Stomach smooth muscle (tissue), 2 donors: ENCODE results near the gene IFITM5.
"Not testable (repeated sequence)": the region's sequence is repeated elsewhere in the genome, so short reads cannot be mapped to it uniquely, and the experiment has no call there.

Experiments
- H3K27ac ChIP-seq: one replicate; pipeline ENCODE4 v1.7.0; 2013; ENCODE audit warnings: mild to moderate bottlenecking, low read length, inconsistent platforms
- H3K27me3 ChIP-seq, 2 donors: one replicate each; pipeline ENCODE4 v1.7.0; 2013; ENCODE audit warnings: low read length in 2 of 2; ENCODE audit not compliant: insufficient read depth in 2 of 2, control insufficient read depth in 1 of 2
- H3K36me3 ChIP-seq, 2 donors: one replicate each; pipeline ENCODE4 v1.7.0; 2013; ENCODE audit warnings: low read length in 2 of 2; ENCODE audit not compliant: control insufficient read depth in 2 of 2, insufficient read depth in 2 of 2
- H3K4me1 ChIP-seq: one replicate; pipeline ENCODE4 v1.7.0; 2013; ENCODE audit warnings: low read length; ENCODE audit not compliant: control insufficient read depth, insufficient read depth
- H3K4me3 ChIP-seq, 2 donors: one replicate each; pipeline ENCODE4 v1.7.0; 2013; ENCODE audit warnings: low read length in 2 of 2
- H3K9ac ChIP-seq, 2 donors: one replicate each; pipeline ENCODE4 v1.7.0; 2013; ENCODE audit warnings: low read length in 2 of 2, mild to moderate bottlenecking in 1 of 2
- H3K9me3 ChIP-seq, 2 donors: one replicate each; pipeline ENCODE4 v1.7.0; 2013; ENCODE audit warnings: low read length in 2 of 2; ENCODE audit not compliant: control insufficient read depth in 2 of 2
- donor health status: healthy.
- donor health status: Pancreatic carcinoma.

IFITM5 gene

DNA sequence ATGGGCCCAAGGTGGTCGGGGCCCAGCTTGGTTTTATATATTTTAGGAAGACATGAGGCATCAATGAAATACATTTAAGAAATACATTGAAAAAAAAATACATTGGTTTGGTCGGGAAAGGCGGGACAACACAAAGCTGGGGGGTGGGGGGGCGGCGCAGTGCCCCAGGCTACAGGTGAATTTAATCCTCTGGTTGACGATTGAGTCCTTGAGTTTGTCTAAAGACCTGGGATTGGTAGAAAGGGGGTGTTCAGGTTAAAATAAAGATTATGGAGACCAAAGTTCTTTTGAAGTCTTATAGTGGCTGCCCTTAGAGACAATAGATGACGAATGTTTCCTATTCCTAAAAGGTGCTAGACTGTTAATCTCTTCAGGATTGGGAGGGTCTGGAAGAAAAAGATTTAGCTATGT is 17.6 kb upstream of the IFITM5 start:
- peaks cover 23% of the 10 kb centered on the region for H3K4me1 ChIP-seq
- peaks cover 2 to 16% of the 10 kb centered on the region in 2 donors for H3K27me3 ChIP-seq
- no peaks in the 10 kb centered on the region for H3K36me3 ChIP-seq
- no peak overlapping the region for H3K4me3 ChIP-seq
- H3K9me3 ChIP-seq, result no peaks in the 10 kb centered on the region
- H3K9ac ChIP-seq, result no peak overlapping the region
- no peak overlapping the region for H3K27ac ChIP-seq

DNA sequence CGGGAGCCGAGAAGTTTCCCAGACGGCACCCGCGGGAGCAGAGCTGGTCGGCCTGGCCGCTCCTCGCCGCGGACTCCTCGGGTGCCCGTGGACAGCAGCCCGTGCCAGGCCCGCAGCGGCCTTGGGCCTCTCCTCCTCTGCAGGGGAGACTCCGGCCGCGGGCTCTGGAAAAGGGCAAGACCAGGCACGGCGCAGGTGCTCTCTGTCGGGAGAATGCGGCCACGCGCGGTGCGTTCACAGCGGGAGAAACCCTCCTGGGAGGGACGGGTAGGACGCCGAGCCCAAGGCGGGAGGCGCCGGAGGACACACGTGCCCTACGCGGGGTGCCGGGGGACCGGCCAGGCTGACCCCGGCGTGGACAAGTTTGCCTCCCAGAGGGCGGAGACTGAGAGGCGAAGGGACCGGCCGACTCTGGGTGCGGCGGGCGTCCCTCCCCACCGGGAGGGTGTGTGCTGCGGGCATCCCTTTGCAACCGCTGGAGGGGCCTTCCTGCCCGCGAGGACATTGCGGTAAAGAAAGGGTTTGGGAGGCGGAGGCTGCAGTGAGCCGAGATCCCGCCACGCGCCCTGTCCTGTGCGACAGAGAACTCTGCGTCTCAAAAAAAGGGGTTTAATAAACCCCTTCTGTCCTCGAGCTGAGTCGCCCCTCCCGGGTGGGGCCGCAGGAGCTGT is 16.8 kb upstream of the IFITM5 start:
- Histone ChIP-seq H3K9ac (peak overlapping the region in 1 of 2 donors; percentile 15), H3K27me3 (peaks cover 2 to 16% of the 10 kb centered on the region in 2 donors), H3K27ac (no peak overlapping the region), H3K4me1 (peaks cover 26% of the 10 kb centered on the region), H3K4me3 (peak overlapping the region in 1 of 2 donors; percentile 71), H3K36me3 (no peaks in the 10 kb centered on the region), H3K9me3 (no peaks in the 10 kb centered on the region)

DNA sequence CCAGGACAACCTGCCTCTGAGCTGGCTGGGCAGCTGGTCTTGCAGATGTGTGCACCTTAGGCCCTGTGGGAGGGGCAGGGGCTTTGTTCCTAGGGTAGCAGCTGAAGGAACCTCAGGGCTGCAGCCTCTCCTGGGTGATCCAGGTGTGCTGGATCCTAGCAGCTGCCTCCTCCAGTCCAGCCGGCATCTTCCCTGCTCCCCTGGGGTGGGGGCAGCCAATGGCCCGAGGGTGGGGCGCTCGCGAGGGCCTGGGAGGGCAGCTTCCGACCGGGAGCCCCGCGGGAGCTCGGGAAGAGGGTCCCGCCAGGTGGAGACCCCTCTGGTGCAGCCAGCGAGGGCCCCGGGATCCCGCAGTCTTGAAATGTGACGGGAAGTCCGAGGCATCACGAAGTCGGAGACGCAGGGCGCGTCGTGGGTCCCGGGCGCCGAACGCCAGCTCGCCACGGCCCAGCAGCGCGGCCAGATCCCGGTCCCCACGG is 16.2 kb upstream of the IFITM5 start:
- H3K9me3 ChIP-seq, result no peaks in the 10 kb centered on the region
- H3K4me3 ChIP-seq, result peak overlapping the region in 1 of 2 donors; percentile 71
- peaks cover 26% of the 10 kb centered on the region for H3K4me1 ChIP-seq
- peak overlapping the region in 1 of 2 donors; percentile 37 for H3K9ac ChIP-seq
- H3K36me3 ChIP-seq, result no peaks in the 10 kb centered on the region
- H3K27me3 ChIP-seq, result peaks cover 2 to 16% of the 10 kb centered on the region in 2 donors
- H3K27ac ChIP-seq, result peak overlapping the region; percentile 31

DNA sequence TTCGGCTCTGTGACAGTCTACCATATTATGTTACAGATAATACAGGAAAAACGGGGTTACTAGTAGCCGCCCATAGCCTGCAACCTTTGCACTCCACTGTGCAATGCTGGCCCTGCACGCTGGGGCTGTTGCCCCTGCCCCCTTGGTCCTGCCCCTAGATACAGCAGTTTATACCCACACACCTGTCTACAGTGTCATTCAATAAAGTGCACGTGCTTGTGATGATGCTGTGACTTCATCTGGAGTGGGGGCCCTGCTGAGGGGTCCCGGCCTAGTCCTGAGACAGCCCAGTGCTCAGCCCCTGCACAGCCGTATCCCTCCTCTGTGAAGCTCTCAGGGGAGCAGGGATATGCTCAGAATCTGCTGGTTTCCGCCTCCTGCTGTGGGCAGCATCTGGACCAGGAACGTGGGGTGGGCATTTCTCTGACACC is 15.7 kb upstream of the IFITM5 start:
- H3K9ac ChIP-seq, result peak overlapping the region in 1 of 2 donors; percentile 37
- H3K27me3 ChIP-seq, result peaks cover 2 to 16% of the 10 kb centered on the region in 2 donors
- peak overlapping the region in 1 of 2 donors; percentile 71 for H3K4me3 ChIP-seq
- H3K36me3 ChIP-seq, result no peaks in the 10 kb centered on the region
- H3K27ac ChIP-seq, result peak overlapping the region; percentile 31
- H3K9me3 ChIP-seq, result no peaks in the 10 kb centered on the region
- peaks cover 27% of the 10 kb centered on the region for H3K4me1 ChIP-seq

DNA sequence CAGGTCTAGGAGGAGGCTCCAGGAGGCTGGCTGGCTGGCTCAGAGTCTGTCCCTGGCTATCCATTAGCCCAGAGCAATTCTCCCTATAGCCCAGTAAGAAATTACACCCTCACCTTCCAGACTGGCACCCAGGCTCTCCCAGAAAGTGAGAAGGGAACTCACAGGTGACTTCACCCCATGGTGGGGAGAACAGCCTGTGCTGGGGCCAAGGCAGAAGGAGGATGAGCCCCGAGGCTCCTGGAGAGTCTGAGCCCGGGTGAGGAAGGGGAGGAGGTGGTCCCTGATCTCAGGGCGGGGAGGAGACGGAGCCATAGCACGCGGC is 15.2 kb upstream of the IFITM5 start:
- Histone ChIP-seq H3K4me1 (peaks cover 30% of the 10 kb centered on the region), H3K9ac (peak overlapping the region in 1 of 2 donors; percentile 57), H3K27me3 (peaks cover 2 to 16% of the 10 kb centered on the region in 2 donors), H3K4me3 (peak overlapping the region; percentile 60 to 71), H3K27ac (peak overlapping the region; percentile 41)
- H3K9me3 ChIP-seq, H3K36me3 ChIP-seq: not testable (repeated sequence)

DNA sequence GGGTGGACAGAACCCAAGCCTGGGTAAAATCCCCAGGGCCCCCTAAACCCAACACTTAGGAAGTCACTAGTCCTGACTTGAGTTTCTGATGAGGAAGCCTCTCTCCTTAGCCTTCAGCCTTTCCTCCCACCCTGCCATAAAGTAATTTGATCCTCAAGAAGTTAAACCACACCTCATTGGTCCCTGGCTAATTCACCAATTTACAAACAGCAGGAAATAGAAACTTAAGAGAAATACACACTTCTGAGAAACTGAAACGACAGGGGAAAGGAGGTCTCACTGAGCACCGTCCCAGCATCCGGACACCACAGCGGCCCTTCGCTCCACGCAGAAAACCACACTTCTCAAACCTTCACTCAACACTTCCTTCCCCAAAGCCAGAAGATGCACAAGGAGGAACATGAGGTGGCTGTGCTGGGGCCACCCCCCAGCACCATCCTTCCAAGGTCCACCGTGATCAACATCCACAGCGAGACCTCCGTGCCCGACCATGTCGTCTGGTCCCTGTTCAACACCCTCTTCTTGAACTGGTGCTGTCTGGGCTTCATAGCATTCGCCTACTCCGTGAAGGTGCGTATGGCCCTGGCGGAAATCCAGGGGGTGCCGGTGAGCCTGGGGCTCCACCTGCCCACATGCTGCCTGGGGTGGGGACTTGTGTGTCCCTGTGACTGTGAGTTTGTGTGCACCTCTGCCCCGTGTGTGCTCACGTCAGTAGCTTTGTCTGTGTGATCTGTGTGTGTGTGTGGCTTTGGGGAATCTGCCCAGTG is 14.6 kb upstream of the IFITM5 start, which contains the start of gene IFITM1:
Gene IFITM1 (plus strand): TSS at position 254 of the 767 bp plus-strand sequence. CDS start 131 bp downstream, at position 385.
- Histone ChIP-seq H3K4me3 (peak within 1 kb of the TSS; percentile 60 to 71), H3K4me1 (peaks cover 27% of the 10 kb centered on the region), H3K27ac (peak within 1 kb of the TSS; percentile 41), H3K36me3 (no peaks in the 10 kb centered on the region), H3K9ac (peak within 1 kb of the TSS; percentile 29 to 57), H3K9me3 (no peaks in the 10 kb centered on the region), H3K27me3 (peaks cover 2 to 16% of the 10 kb centered on the region in 2 donors)

DNA sequence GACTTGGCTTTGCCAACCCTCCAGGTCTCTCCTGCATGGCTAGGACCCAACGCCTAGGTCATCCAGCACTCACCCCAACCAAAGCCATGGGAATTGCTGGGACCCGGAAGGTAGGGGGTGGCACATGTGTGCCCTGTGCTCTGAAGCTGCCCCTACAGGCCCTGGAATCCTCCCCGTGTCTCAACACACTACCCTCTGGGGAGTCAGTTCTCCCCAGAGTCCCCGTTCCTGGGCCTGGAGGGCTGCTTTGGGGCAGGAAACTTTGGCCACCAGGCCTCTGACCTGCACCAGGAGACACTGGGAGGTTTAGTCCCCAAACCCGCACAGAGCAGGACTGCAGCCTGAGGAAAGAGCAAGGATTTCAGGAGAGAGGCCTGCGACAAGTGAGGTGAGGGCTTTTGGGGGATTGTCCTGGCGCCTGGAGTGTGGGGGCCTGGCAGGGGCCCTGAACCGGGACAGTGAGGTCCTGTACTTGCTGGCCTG is 14.0 kb upstream of the IFITM5 start:
- no peaks in the 10 kb centered on the region for H3K9me3 ChIP-seq
- H3K4me1 ChIP-seq, result peaks cover 27% of the 10 kb centered on the region
- H3K27me3 ChIP-seq, result peaks cover 2 to 16% of the 10 kb centered on the region in 2 donors
- H3K9ac ChIP-seq, result peak overlapping the region in 1 of 2 donors; percentile 38
- H3K4me3 ChIP-seq, result peak overlapping the region; percentile 5 to 71
- no peaks in the 10 kb centered on the region for H3K36me3 ChIP-seq
- peak overlapping the region; percentile 41 for H3K27ac ChIP-seq

DNA sequence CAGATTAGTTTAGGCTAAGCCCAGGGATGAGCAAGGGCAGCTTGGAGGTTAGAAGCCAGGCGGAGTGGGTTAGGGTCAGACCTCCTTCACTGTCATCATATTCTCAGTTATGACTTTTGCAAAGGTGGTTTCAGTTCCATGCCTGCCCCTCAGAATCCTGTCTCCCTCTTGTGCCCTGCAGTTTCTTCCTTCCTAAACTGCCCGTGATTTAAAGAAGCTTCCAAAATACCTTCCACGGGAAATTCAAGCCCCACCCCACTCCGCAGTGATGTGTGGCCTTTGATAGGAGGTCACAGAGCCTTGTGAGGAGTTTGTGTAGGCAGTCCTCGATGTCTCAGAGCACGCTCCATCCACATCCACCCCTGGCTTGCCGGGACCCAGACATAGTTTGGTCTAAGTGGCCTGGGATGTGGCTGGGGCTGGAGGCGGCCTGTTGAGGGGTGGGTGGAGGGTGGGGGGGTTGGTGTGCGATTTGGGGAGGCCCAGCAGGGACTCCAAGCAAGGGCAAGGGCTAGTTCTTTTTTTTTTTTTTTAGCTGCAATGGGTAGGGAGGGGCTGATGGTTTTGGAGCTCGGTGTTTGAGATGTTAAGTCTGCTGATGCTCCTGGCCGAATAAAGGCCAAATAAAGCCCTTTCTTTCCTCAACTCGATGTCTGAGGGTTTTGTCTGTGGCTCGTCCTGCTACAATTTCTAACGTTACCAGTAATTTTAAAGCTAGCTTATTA is 12.9 kb upstream of the IFITM5 start:
- Histone ChIP-seq H3K36me3 (no peaks in the 10 kb centered on the region), H3K27ac (no peak overlapping the region), H3K9me3 (no peaks in the 10 kb centered on the region), H3K4me3 (peak overlapping the region; percentile 35 to 49), H3K27me3 (peaks cover 2 to 16% of the 10 kb centered on the region in 2 donors), H3K4me1 (peaks cover 27% of the 10 kb centered on the region), H3K9ac (no peak overlapping the region)

DNA sequence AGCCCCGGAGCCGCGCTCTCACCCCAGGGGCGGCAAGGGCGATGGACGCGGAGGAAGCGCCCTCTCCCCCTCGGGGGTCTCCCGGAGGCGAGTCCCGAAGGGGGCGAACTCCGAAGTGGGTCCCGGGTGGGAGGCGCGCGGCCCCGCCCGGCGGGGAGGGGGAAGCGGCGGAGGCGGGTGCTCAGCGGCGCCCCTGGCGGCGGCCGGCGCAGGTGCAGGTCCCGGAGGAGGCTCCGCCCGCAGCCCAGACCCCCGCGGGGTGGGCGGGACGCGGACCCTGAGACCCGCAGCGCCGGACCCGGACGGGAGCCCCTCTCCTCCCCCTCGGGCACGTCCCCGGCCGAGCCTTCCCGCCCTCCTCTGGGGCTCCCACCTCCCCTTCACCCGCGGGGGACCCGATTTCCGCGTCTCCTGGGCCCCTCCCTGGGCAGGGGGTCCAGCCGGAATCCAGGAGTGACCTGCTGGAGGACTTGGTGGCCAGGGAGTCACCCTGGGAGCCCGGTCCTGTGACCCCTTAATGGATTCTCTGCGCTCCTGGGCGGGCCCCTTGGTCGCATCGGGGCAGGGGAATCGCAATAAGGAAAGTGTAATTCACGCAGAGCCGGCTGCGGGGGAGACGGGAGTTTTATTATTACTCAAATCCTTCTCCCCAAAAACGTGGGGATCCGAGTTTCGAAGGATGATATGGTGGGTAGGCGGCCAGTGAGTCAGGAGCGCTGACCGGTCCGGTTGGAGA is 11.9 kb upstream of the IFITM5 start:
- peak overlapping the region; percentile 35 to 49 for H3K4me3 ChIP-seq
- peak overlapping the region in 1 of 2 donors; percentile 42 for H3K9ac ChIP-seq
- H3K4me1 ChIP-seq, result peaks cover 31% of the 10 kb centered on the region
- not testable (repeated sequence) for H3K36me3 ChIP-seq, H3K27ac ChIP-seq, H3K27me3 ChIP-seq, H3K9me3 ChIP-seq
